Pancreas (tissue), 10 donors: ENCODE results near the gene HOXD3. TPM values are rescaled to one million over a fixed set of nuclear protein-coding genes. Genes with fewer than 3 reads are reported as not detected.

Experiments used
- ATAC-seq, 4 donors: fragments of 200-7000 bp; cut with Tn5 transposase; one replicate each; pipeline versions ENCODE4 v1.8.0 to v1.9.1; 2020; ENCODE audit warnings: mild to moderate bottlenecking in 4 of 4, moderate library complexity in 4 of 4
- DNase-seq, 6 donors: peaks; one replicate each; pipeline ENCODE4 v3.0.0-alpha.2; 2020
- FAIRE-seq: peaks from 2 replicates; lab custom pipeline; 2012; peaks lifted over from hg19 to GRCh38; lab: Jason Lieb, UNC
- H3K27ac ChIP-seq, 4 donors: fragments of 200-600 bp; sonication (generic); 1 replicate in 3 of 4; 2 replicates in 1 of 4; pipeline versions ENCODE4 v1.5.0 to v1.8.0; 2020
- H3K27me3 ChIP-seq, 4 donors: fragments of 200-600 bp; one replicate each; pipeline ENCODE4 v1.8.0; 2021
- H3K36me3 ChIP-seq, 3 donors: fragments of 200-600 bp; sonication (generic) in 1 of 3; one replicate each; pipeline versions ENCODE4 v1.5.0 to v1.8.0; 2020 to 2021
- H3K4me1 ChIP-seq, 3 donors: fragments of 200-600 bp; one replicate each; pipeline ENCODE4 v1.8.0; 2021
- H3K4me3 ChIP-seq, 4 donors: fragments of 200-600 bp; sonication (generic) in 2 of 4; one replicate each; pipeline versions ENCODE4 v1.5.0 to v1.8.0; 2020 to 2021
- H3K9me3 ChIP-seq, 4 donors: fragments of 200-600 bp; one replicate each; pipeline ENCODE4 v1.8.0; 2021
- WGBS, 2 donors: extraction: QIAGEN DNeasy Blood & Tissue Kit; methylation state at CpG; one replicate each; pipeline ENCODE4 v1.1.7; 2013; 5-methylcytosine and 5-hydroxymethylcytosine counted together
- intact Hi-C, 3 donors: fragments of 100-400 bp; cut with DNase I; formaldehyde crosslinking; loops; one replicate each; pipeline versions ENCODE4 v1.11.1 to v1.14.2; 2022
- polyA plus RNA-seq, 2 donors: library from polyadenylated mRNA; stranded (reverse); fragments of 200-250 nt; gene quantifications; one replicate each; pipeline ENCODE4 v1.2.3, GENCODE V29; 2013
- total RNA-seq, 6 donors: library from RNA; stranded (reverse); fragmentation: NEBNext Ultra II Directional in 4 of 6; extraction: Animal tissue kit (Norgen Biotek cat#: 25700) in 4 of 6; gene quantifications; one replicate each; pipeline versions ENCODE4 v1.2.1 to v1.2.4, GENCODE V29; 2021 to 2023
- TF ChIP-seq, protein P1 (sequence below), 4 donors: fragments of 200-600 bp; sonication (generic) in 3 of 4; IDR thresholded peaks; one replicate each; pipeline versions ENCODE4 v1.5.0 to v1.8.0; 2021; ENCODE audit warnings: antibody characterized with exemption in 4 of 4
- donor health status: healthy with polysubstance abuse.
- donor health status: DM: no; HTN: no; CAD: no; lungs with moderate emphysema.
- donor health status: DM: no; HTN: no; CAD: no.
- donor health status: control.
- donor health status: control.
- donor health status: Bipolar disorder and iron deficiency.
- donor health status: DM: yes; HTN: yes; CAD: no.
- donor health status: DM: no; HTN: no; CAD: no.
- donor health status: DM: no; HTN: no; CAD: no.
- donor health status: DM: yes; HTN: yes; CAD: no.

Gene HOXD3
- total and polyA plus RNA-seq, 8 donors: 0.19 to 0.68 (median 0.25) TPM; not detected in 1

DNA sequence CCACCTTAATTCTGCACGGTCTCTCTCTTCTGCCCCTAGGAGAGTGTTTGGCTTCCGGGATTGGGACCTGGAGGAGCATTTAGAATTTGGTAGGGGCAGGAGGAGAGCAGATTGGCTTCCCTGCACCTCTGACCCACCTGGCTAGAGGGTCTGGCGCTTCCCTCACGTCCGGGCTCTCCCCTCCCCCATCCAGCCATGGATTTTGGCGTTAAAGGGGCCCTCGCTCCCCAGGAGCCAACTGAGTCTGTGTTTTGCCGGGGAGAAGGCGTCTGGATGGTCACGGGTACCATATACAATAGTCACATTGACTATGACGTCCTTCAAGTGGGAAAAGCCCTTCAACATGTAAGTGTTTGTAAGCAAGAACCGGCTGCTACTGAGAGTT is 6.6 kb downstream of the HOXD3 start:
- ATAC-seq: no peak
- Histone ChIP-seq H3K4me3 (no peak overlapping the region), H3K27ac (no peak overlapping the region), H3K36me3 (no peaks in the 10 kb centered on the region), H3K4me1 (peaks cover 0 to 5% (median 0%) of the 10 kb centered on the region in 3 donors), H3K9me3 (no peaks in the 10 kb centered on the region), H3K27me3 (peaks cover 0 to 59% (median 18%) of the 10 kb centered on the region in 4 donors)
- intact Hi-C loops: no loop called here
- FAIRE-seq: no peak
- no peak for DNase-seq
- 5 to 7% methylated on average over 12 of the region's 12 CpGs for WGBS, 2 donors
- TF ChIP-seq, protein P1, sequence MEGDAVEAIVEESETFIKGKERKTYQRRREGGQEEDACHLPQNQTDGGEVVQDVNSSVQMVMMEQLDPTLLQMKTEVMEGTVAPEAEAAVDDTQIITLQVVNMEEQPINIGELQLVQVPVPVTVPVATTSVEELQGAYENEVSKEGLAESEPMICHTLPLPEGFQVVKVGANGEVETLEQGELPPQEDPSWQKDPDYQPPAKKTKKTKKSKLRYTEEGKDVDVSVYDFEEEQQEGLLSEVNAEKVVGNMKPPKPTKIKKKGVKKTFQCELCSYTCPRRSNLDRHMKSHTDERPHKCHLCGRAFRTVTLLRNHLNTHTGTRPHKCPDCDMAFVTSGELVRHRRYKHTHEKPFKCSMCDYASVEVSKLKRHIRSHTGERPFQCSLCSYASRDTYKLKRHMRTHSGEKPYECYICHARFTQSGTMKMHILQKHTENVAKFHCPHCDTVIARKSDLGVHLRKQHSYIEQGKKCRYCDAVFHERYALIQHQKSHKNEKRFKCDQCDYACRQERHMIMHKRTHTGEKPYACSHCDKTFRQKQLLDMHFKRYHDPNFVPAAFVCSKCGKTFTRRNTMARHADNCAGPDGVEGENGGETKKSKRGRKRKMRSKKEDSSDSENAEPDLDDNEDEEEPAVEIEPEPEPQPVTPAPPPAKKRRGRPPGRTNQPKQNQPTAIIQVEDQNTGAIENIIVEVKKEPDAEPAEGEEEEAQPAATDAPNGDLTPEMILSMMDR (IDR thresholded peaks at IDR 0.05): no peak

DNA sequence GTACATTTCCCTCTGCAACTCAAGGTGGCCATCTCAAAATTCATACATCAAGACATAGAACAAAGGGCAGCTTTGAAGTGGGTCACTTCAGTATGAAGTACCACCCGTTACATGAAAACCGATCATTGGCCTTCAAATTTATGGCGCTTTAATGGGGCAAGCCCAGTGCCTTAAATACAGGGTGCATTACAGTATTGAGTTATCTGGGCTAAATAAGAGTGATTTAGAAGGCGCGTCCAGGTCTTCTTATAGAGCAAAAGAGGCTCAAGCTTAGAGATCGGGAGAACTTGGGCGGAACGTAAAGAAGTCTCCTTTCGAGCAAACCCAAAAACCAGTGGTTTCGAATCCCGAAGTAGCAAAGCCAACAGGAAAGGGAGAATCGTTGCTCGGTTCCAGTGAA is 7.1 kb downstream of the HOXD3 start:
- H3K36me3 ChIP-seq: no peaks in the 10 kb centered on the region
- DNase-seq: no peak
- intact Hi-C loops: no loop called here
- no peak overlapping the region for H3K27ac ChIP-seq
- peaks cover 0 to 5% (median 0%) of the 10 kb centered on the region in 3 donors for H3K4me1 ChIP-seq
- TF ChIP-seq, protein P1 (IDR thresholded peaks at IDR 0.05): no peak
- FAIRE-seq: no peak
- no peaks in the 10 kb centered on the region for H3K9me3 ChIP-seq
- peaks cover 0 to 54% (median 17%) of the 10 kb centered on the region in 4 donors for H3K27me3 ChIP-seq
- 12 to 14% methylated on average over 13 of the region's 13 CpGs for WGBS, 2 donors
- ATAC-seq: no peak
- no peak overlapping the region for H3K4me3 ChIP-seq

DNA sequence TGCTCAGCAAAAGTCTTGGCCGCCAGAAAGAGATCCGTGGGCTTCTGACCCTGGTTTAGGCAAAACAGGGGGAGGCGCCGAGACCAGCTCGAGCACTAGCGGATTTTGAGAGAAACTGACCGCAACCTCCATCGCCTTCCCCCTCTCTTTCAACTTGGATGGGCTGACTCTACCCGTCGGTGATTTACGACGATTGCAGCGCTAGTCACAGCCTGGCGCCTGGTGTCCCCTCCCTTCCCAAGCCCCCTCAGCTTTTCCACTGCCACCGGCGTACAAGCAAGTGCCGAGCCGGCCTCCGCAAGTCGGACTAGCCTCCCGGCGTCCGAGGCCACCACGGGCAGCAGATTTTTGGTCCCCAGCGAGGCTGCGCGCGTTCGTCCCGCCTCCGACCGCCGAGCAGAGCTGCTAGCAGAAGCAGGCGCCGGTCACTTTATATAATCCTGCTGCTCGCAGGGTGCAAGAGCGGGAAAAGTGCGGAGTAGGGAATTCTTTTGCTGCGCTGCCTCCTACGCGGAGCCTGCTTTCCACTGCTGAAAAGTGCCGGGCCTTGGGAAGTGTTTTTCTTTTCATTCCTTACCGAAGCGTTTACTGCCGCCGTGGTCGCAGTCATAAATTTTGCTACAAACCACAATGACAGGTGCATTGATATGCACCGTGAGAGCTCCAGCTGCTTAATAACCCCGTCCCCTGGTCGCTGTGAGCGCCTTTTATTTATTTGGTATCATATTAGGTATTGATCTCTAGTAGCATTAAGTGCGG is 7.7 kb downstream of the HOXD3 start:
- no peak overlapping the region for H3K27ac ChIP-seq
- H3K9me3 ChIP-seq: no peaks in the 10 kb centered on the region
- FAIRE-seq (no peak), ATAC-seq (no peak), DNase-seq (peak in 1 of 6 donors; percentile 6)
- 8 to 10% methylated on average over 52 of the region's 52 CpGs for WGBS, 2 donors
- TF ChIP-seq, protein P1 (IDR thresholded peaks at IDR 0.05): no peak
- H3K27me3 ChIP-seq: peaks cover 0 to 53% (median 15%) of the 10 kb centered on the region in 4 donors
- H3K36me3 ChIP-seq: no peaks in the 10 kb centered on the region
- H3K4me3 ChIP-seq: peak overlapping the region in 1 of 4 donors; percentile 20
- H3K4me1 ChIP-seq: peaks cover 0 to 2% (median 0%) of the 10 kb centered on the region in 3 donors
- intact Hi-C loops: no loop called here

DNA sequence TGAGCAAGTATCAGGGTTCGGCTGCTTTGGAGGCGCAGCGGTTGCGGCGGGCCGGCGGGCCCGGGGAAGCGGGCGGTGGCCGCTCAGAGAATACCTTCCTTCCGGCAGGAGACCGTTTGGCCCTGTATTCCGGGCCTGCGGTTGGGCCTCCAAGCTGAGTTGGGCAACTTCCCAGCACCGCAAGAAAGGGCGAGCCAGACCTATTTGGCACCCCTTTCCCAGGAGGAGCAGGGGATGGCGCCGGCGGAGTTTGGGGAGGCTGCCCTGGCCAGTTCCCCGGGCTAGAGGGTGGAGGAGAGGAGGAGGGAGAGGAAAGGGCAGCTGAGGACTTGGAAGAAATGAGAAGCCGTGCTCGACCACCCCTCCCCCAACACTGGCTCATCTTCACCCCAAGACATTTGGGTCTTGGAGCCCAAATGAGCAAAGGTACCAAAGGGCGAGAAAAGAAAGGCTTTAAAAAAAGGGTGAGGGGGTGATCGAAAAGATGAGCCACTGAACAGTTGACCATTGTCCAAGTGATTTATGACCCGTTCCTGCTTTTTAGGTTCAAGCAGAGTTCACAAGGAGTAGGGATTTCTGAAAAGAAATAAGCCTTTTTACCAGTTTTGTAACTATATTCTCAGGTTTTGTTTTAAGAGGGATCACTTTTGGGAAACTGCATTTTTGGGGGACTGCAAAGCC is 8.4 kb downstream of the HOXD3 start:
- Histone ChIP-seq H3K9me3 (no peaks in the 10 kb centered on the region), H3K27me3 (peaks cover 0 to 56% (median 15%) of the 10 kb centered on the region in 4 donors), H3K27ac (no peak overlapping the region), H3K4me1 (peaks cover 0 to 2% (median 0%) of the 10 kb centered on the region in 3 donors), H3K36me3 (no peaks in the 10 kb centered on the region), H3K4me3 (peak overlapping the region in 1 of 4 donors; percentile 20)
- DNase-seq: peak in 1 of 6 donors; percentile 12
- intact Hi-C loops: no loop called here
- TF ChIP-seq, protein P1 (IDR thresholded peaks at IDR 0.05): no peak
- 11 to 20% methylated on average over 26 of the region's 26 CpGs for WGBS, 2 donors
- no peak for ATAC-seq
- FAIRE-seq: no peak
